CD8-positive, alpha-beta memory T cell (primary cell): Measurements from ENCODE around the gene CYP27A1. TPM values are rescaled to one million over a fixed set of nuclear protein-coding genes. Genes with fewer than 3 reads are reported as not detected.

Experiments
- CTCF ChIA-PET: fragments of 350-600 bp; sonication (Branson Sonifier 250); formaldehyde crosslinking; loops from one replicate; lab custom pipeline; 2021; ENCODE audit warnings: antibody characterized with exemption; lab: Charles Lee
- POLR2A ChIA-PET: fragments of 350-600 bp; sonication (Branson Sonifier 250); formaldehyde crosslinking; loops from one replicate; lab custom pipeline; 2021; ENCODE audit warnings: antibody characterized with exemption; lab: Charles Lee
- DNase-seq, 5 donors: peaks; one replicate each; pipeline versions ENCODE4 v3.0.0 to v3.0.0-alpha.2; 2020 to 2022; ENCODE audit warnings: mixed read lengths in 1 of 5
- H3K27ac ChIP-seq: one replicate; pipeline ENCODE4 v1.7.0; 2013; ENCODE audit warnings: low read depth, mild to moderate bottlenecking, low read length, moderate library complexity
- H3K27me3 ChIP-seq: 2 replicates; pipeline ENCODE4 v1.7.0; 2013; ENCODE audit warnings: low read length, mild to moderate bottlenecking; ENCODE audit not compliant: insufficient read depth, poor library complexity, severe bottlenecking
- H3K36me3 ChIP-seq: 2 replicates; pipeline ENCODE4 v1.7.0; 2013; ENCODE audit warnings: mild to moderate bottlenecking, low read length, moderate library complexity; ENCODE audit not compliant: insufficient read depth
- H3K4me1 ChIP-seq: 2 replicates; pipeline ENCODE4 v1.7.0; 2013; ENCODE audit warnings: mild to moderate bottlenecking, low read length, moderate library complexity; ENCODE audit not compliant: insufficient read depth
- H3K4me3 ChIP-seq: 2 replicates; pipeline ENCODE4 v1.7.0; 2013; ENCODE audit warnings: mild to moderate bottlenecking, low read length
- H3K9me3 ChIP-seq: 2 replicates; pipeline ENCODE4 v1.7.0; 2013; ENCODE audit warnings: mild to moderate bottlenecking, low read length
- H3K27ac Mint-ChIP-seq, 8 donors: one replicate each; pipeline ENCODE4 v1.8.0; 2020 to 2021; ENCODE audit warnings: mixed read lengths in 8 of 8, mild to moderate bottlenecking in 6 of 8, inconsistent platforms in 3 of 8, moderate library complexity in 3 of 8
- H3K27me3 Mint-ChIP-seq, 2 donors: one replicate each; pipeline ENCODE4 v1.8.0; 2020 to 2021; ENCODE audit warnings: mixed read lengths in 2 of 2, mild to moderate bottlenecking in 1 of 2, moderate library complexity in 1 of 2
- H3K36me3 Mint-ChIP-seq, 3 donors: one replicate each; pipeline ENCODE4 v1.8.0; 2020 to 2021; ENCODE audit warnings: mixed read lengths in 3 of 3, inconsistent platforms in 1 of 3, mild to moderate bottlenecking in 1 of 3
- H3K4me1 Mint-ChIP-seq, 3 donors: one replicate each; pipeline ENCODE4 v1.8.0; 2020 to 2021; ENCODE audit warnings: mixed read lengths in 3 of 3, inconsistent platforms in 1 of 3, mild to moderate bottlenecking in 1 of 3
- H3K4me3 Mint-ChIP-seq, 7 donors: one replicate each; pipeline ENCODE4 v1.8.0; 2020 to 2021; ENCODE audit warnings: mixed read lengths in 7 of 7, mild to moderate bottlenecking in 6 of 7, moderate library complexity in 4 of 7, inconsistent platforms in 2 of 7
- H3K9me3 Mint-ChIP-seq, 5 donors: one replicate each; pipeline ENCODE4 v1.8.0; 2020 to 2022; ENCODE audit warnings: mixed read lengths in 5 of 5, mild to moderate bottlenecking in 3 of 5, moderate library complexity in 2 of 5, inconsistent platforms in 1 of 5
- polyA plus RNA-seq: library from polyadenylated mRNA; unstranded; fragments of 300-500 nt; fragmentation: Illumina TruSeq; gene quantifications from one replicate; pipeline ENCODE4 v1.2.3, GENCODE V29; 2021
- total RNA-seq, 2 experiments: library from RNA; stranded (reverse); gene quantifications; one replicate each; pipeline ENCODE4 v1.2.3, GENCODE V29; 2021

Gene CYP27A1
- total and polyA plus RNA-seq, 3 experiments from 2014 or later: 1.2 TPM; not detected in 1

DNA sequence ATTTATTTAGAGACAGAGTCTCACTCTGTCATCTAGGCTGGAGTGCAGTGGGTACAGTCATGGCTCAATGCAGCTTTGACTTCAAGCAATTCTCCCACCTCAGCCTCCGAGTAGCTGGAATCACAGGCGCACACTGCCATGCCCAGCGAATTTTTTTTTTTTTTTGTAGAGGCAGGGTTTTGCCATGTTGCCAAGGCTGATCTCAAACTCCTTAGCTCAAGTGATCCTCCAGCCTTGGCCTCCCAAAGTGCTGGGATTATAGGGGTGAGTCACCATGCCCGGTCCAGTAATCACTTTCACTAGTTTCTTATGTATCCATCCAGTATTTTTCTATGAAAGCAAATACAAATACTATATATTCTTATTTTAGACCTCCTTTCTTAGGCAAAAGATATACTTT is 25.7 kb downstream of the CYP27A1 start:
- Mint-ChIP-seq H3K4me3 (no peak overlapping the region), H3K4me1 (peaks cover under 1 to 7% (median 6%) of the 10 kb centered on the region in 3 donors), H3K36me3 (peaks cover 0 to 13% (median 0%) of the 10 kb centered on the region in 3 donors), H3K27me3 (peaks cover 18 to 61% of the 10 kb centered on the region in 2 donors), H3K9me3 (peaks cover 9 to 16% (median 12%) of the 10 kb centered on the region in 5 donors), H3K27ac (no peak overlapping the region)
- Histone ChIP-seq H3K27ac (no peak overlapping the region), H3K4me3 (no peak overlapping the region), H3K9me3 (peaks cover 8% of the 10 kb centered on the region), H3K36me3 (no peaks in the 10 kb centered on the region), H3K4me1 (peaks cover 5% of the 10 kb centered on the region), H3K27me3 (peaks cover 4% of the 10 kb centered on the region)
- no peak for DNase-seq
- POLR2A ChIA-PET: no interaction called here
- CTCF ChIA-PET: no interaction called here

DNA sequence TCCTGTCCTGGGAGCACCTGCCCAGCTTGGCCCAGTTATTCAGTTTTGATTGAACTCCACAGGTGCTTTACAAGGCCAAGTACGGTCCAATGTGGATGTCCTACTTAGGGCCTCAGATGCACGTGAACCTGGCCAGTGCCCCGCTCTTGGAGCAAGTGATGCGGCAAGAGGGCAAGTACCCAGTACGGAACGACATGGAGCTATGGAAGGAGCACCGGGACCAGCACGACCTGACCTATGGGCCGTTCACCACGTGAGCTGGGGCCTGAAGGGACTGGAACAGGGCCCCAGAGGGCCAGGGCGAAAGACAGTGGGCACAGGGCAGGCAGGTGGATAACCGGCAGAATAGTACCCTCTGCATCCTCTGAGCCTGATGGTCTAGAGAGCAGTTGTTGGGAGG is 27.6 kb downstream of the CYP27A1 start:
- H3K9me3 ChIP-seq: peaks cover 5% of the 10 kb centered on the region
- peaks cover 0 to 13% (median 0%) of the 10 kb centered on the region in 3 donors for H3K36me3 Mint-ChIP-seq
- H3K4me1 ChIP-seq: no peaks in the 10 kb centered on the region
- H3K27ac Mint-ChIP-seq: no peak overlapping the region
- H3K4me3 Mint-ChIP-seq: no peak overlapping the region
- no peaks in the 10 kb centered on the region for H3K4me1 Mint-ChIP-seq
- no peak overlapping the region for H3K4me3 ChIP-seq
- H3K27ac ChIP-seq: no peak overlapping the region
- no peaks in the 10 kb centered on the region for H3K36me3 ChIP-seq
- POLR2A ChIA-PET: no interaction called here
- peaks cover 4% of the 10 kb centered on the region for H3K27me3 ChIP-seq
- CTCF ChIA-PET: interaction anchor here (1.3 kb wide), 1 partner anchor 36 kb away, joined by 3 read pairs; no protein-coding TSS in a partner anchor
- no peak for DNase-seq
- H3K9me3 Mint-ChIP-seq: peaks cover 4 to 9% (median 9%) of the 10 kb centered on the region in 5 donors
- peaks cover 19 to 70% of the 10 kb centered on the region in 2 donors for H3K27me3 Mint-ChIP-seq

DNA sequence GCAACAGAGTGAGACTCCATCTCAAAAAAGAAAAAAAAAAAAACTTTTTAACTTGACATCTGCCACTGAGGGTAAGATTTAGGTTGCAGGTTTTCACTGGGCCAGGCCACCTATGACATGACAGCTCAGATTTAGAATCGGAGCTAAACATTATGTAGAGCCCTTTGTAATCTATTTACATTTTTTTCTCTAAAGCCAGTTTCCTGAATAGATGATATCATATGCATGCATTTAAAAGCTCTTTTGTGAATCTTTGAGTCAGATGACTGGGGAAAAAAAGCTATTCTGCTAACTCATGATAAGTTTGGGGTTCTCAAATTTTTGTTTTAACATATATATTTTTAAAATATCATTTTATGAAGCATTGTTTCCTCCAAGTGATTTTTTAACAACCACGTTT is 28.3 kb downstream of the CYP27A1 start:
- no peak for DNase-seq
- no peaks in the 10 kb centered on the region for H3K4me1 Mint-ChIP-seq
- peaks cover 0 to 6% (median 0%) of the 10 kb centered on the region in 3 donors for H3K36me3 Mint-ChIP-seq
- H3K4me3 Mint-ChIP-seq: no peak overlapping the region
- peaks cover 0 to 2% (median 1%) of the 10 kb centered on the region in 5 donors for H3K9me3 Mint-ChIP-seq
- Histone ChIP-seq H3K4me1 (no peaks in the 10 kb centered on the region), H3K27me3 (peaks cover 4% of the 10 kb centered on the region), H3K36me3 (no peaks in the 10 kb centered on the region), H3K4me3 (no peak overlapping the region), H3K9me3 (no peaks in the 10 kb centered on the region), H3K27ac (no peak overlapping the region)
- H3K27me3 Mint-ChIP-seq: peaks cover 12 to 62% of the 10 kb centered on the region in 2 donors
- no peak overlapping the region for H3K27ac Mint-ChIP-seq
- POLR2A ChIA-PET: interaction anchor here (0.5 kb wide), 1 partner anchor 151 kb away, joined by 8 read pairs; the partner anchor contains the start of genes BCS1L and ZNF142
- CTCF ChIA-PET: interaction anchor here (1.3 kb wide), 1 partner anchor 35 kb away, joined by 3 read pairs; no protein-coding TSS in a partner anchor

DNA sequence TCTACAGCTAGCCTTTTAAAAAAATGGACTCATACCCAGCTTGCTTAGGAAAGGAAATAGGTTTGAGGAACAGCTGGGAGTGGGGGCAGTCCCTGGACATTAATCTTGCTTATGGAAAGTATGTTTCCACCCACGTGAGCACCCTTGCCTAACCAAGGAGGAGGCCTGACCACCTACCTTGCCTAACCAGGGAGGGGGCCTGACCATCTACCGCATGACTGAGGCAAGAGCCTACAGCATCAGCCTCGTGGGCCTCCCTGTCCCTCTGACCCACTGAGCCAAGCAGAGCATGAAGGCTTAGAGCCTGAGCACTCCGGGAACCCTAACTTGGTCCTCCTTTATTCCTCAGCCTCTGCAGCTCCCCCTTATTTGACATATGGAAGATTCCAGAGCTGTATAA is 29.4 kb downstream of the CYP27A1 start:
- Histone ChIP-seq H3K4me3 (no peak overlapping the region), H3K36me3 (no peaks in the 10 kb centered on the region), H3K27me3 (peaks cover 3% of the 10 kb centered on the region), H3K27ac (no peak overlapping the region), H3K9me3 (no peaks in the 10 kb centered on the region), H3K4me1 (no peaks in the 10 kb centered on the region)
- H3K4me3 Mint-ChIP-seq: no peak overlapping the region
- ChIA-PET CTCF (no interaction called here), POLR2A (no interaction called here)
- H3K27me3 Mint-ChIP-seq: peaks cover 10 to 59% of the 10 kb centered on the region in 2 donors
- no peaks in the 10 kb centered on the region for H3K36me3 Mint-ChIP-seq
- H3K9me3 Mint-ChIP-seq: no peaks in the 10 kb centered on the region
- no peak for DNase-seq
- no peak overlapping the region for H3K27ac Mint-ChIP-seq
- H3K4me1 Mint-ChIP-seq: no peaks in the 10 kb centered on the region

DNA sequence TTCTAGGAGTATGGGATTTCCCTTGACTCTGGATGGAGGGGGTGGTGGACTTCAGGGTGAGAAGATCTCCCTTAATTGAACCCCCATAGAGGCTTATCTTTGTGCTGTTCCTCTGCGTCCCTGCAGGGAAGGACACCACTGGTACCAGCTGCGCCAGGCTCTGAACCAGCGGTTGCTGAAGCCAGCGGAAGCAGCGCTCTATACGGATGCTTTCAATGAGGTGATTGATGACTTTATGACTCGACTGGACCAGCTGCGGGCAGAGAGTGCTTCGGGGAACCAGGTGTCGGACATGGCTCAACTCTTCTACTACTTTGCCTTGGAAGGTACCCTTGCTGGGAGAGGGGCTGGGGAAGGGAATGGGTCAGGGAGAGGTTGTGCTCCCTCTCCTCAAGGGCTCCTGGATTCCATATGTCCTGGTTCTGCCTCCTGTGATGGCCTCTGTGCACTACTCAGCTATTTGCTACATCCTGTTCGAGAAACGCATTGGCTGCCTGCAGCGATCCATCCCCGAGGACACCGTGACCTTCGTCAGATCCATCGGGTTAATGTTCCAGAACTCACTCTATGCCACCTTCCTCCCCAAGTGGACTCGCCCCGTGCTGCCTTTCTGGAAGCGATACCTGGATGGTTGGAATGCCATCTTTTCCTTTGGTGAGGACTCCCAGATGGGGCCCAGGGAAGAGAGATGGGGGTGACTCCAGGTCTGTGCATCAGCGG is 30.3 kb downstream of the CYP27A1 start:
- no peaks in the 10 kb centered on the region for H3K27me3 ChIP-seq
- no peak overlapping the region for H3K27ac ChIP-seq
- no peak overlapping the region for H3K4me3 ChIP-seq
- DNase-seq: no peak
- Mint-ChIP-seq H3K27ac (peak overlapping the region in 1 of 8 donors; percentile 57), H3K27me3 (peaks cover 9 to 58% of the 10 kb centered on the region in 2 donors), H3K4me3 (no peak overlapping the region), H3K9me3 (no peaks in the 10 kb centered on the region), H3K36me3 (no peaks in the 10 kb centered on the region), H3K4me1 (no peaks in the 10 kb centered on the region)
- no peaks in the 10 kb centered on the region for H3K36me3 ChIP-seq
- POLR2A ChIA-PET: no interaction called here
- H3K9me3 ChIP-seq: no peaks in the 10 kb centered on the region
- CTCF ChIA-PET: no interaction called here
- no peaks in the 10 kb centered on the region for H3K4me1 ChIP-seq

DNA sequence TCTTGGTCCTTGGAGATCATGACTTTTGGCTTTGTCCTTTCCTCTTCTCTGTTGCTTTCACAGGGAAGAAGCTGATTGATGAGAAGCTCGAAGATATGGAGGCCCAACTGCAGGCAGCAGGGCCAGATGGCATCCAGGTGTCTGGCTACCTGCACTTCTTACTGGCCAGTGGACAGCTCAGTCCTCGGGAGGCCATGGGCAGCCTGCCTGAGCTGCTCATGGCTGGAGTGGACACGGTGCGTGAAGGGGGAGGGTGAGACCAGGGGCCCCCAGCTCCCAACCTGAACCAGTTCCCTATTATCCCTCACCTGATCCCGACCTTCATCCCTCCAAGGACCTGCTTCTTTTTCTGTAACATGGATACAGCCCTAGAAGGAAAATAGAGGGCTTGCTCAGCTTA is 30.9 kb downstream of the CYP27A1 start:
- no peaks in the 10 kb centered on the region for H3K4me1 ChIP-seq
- CTCF ChIA-PET: no interaction called here
- H3K27me3 Mint-ChIP-seq: peaks cover 9 to 58% of the 10 kb centered on the region in 2 donors
- no peaks in the 10 kb centered on the region for H3K36me3 ChIP-seq
- H3K36me3 Mint-ChIP-seq: no peaks in the 10 kb centered on the region
- no peaks in the 10 kb centered on the region for H3K9me3 ChIP-seq
- POLR2A ChIA-PET: no interaction called here
- no peak overlapping the region for H3K27ac ChIP-seq
- H3K27me3 ChIP-seq: peaks cover 5% of the 10 kb centered on the region
- H3K4me1 Mint-ChIP-seq: no peaks in the 10 kb centered on the region
- no peaks in the 10 kb centered on the region for H3K9me3 Mint-ChIP-seq
- no peak overlapping the region for H3K4me3 ChIP-seq
- no peak overlapping the region for H3K27ac Mint-ChIP-seq
- DNase-seq: no peak
- no peak overlapping the region for H3K4me3 Mint-ChIP-seq

DNA sequence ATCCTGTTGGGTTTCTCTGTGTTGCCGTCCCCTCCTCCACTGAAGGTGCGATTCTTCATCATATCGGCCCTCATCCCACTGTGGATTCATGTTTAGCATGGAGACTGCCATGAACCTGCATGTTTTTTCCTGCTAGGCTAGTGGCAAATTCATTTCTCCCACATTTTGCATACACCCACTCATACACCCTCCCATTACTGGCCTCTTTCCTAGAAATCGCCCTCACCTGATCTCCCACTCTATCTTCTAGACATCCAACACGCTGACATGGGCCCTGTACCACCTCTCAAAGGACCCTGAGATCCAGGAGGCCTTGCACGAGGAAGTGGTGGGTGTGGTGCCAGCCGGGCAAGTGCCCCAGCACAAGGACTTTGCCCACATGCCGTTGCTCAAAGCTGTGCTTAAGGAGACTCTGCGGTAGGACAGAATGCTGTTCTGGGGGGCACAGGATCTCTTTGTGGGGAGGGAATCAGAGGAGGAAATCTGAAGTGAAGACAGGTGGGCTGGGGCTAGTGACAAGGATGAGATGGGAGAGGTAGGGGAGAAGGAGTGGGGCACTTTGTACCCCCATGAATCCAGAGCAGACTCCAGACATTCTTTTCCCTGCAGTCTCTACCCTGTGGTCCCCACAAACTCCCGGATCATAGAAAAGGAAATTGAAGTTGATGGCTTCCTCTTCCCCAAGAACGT is 32.0 kb downstream of the CYP27A1 start:
- CTCF ChIA-PET: no interaction called here
- Mint-ChIP-seq H3K4me1 (no peaks in the 10 kb centered on the region), H3K27ac (peak overlapping the region in 1 of 8 donors; percentile 38), H3K9me3 (no peaks in the 10 kb centered on the region), H3K36me3 (no peaks in the 10 kb centered on the region), H3K4me3 (no peak overlapping the region), H3K27me3 (peaks cover 9 to 50% of the 10 kb centered on the region in 2 donors)
- DNase-seq: no peak
- H3K4me3 ChIP-seq: no peak overlapping the region
- no peaks in the 10 kb centered on the region for H3K36me3 ChIP-seq
- H3K27me3 ChIP-seq: peaks cover 5% of the 10 kb centered on the region
- H3K9me3 ChIP-seq: no peaks in the 10 kb centered on the region
- no peak overlapping the region for H3K27ac ChIP-seq
- no peaks in the 10 kb centered on the region for H3K4me1 ChIP-seq
- POLR2A ChIA-PET: no interaction called here
